SK-MEL-5 (cell line): ENCODE results near the gene PPP1CA. TPM values are rescaled to one million over a fixed set of nuclear protein-coding genes. Genes with fewer than 3 reads are reported as not detected.

Experiments
- DNase-seq: peaks from one replicate; pipeline ENCODE4 v3.0.0-alpha.2; 2016; ENCODE audit warnings: low read depth, low spot score
- in situ Hi-C: cut with HindIII; loops from 2 replicates; pipeline ENCODE4 v1.10.0; 2016; ENCODE audit warnings: low sequenced_read_pairs, high pct_unique_total_duplicates, low pct_unique_long_range_greater_than_20kb
- total RNA-seq: library from RNA; depleted of rRNA; stranded (reverse); fragments of >200 nt; shearing (Covaris generic); gene quantifications from 2 replicates; pipeline ENCODE4 v1.2.3, GENCODE V29; 2014

Gene PPP1CA
- total RNA-seq, 1 experiment from 2014 or later: 173 TPM

- no peak for DNase-seq
- in situ Hi-C loops: no loop called here
Observed at GRCh38 chr11:67396587-67397389, 4.9 kb downstream of the PPP1CA start.

- no peak for DNase-seq
Observed at GRCh38 chr11:67396259-67396581, 5.4 kb downstream of the PPP1CA start.

GRCh38 chr11:67395555-67396258 lies 6.0 kb downstream of the PPP1CA start:
- DNase-seq: no peak
- in situ Hi-C loops: no loop called here

More at GRCh38 chr11:67396259-67396581, 5.4 kb downstream of the PPP1CA start:
- in situ Hi-C loops: no loop called here

- in situ Hi-C loops: no loop called here
- no peak for DNase-seq
Observed at GRCh38 chr11:67393990-67394389, 7.7 kb downstream of the PPP1CA start.

GRCh38 chr11:67393437-67393836 lies 8.2 kb downstream of the PPP1CA start:
- in situ Hi-C loops: no loop called here
- DNase-seq: no peak

- in situ Hi-C loops: no loop called here
- no peak for DNase-seq
Observed at GRCh38 chr11:67392183-67392715, 9.4 kb downstream of the PPP1CA start.

GRCh38 chr11:67391304-67392182 lies 10.1 kb downstream of the PPP1CA start, which contains the start of gene RAD9A:
Gene RAD9A (plus strand): TSS chr11:67391986. CDS start chr11:67392045, 59 bp downstream.
- DNase-seq: peak; percentile 85
- in situ Hi-C loops: no loop called here

- DNase-seq: no peak
- in situ Hi-C loops: no loop called here
Observed at GRCh38 chr11:67390947-67391303, 10.7 kb downstream of the PPP1CA start.

GRCh38 chr11:67389477-67389876 lies 12.2 kb downstream of the PPP1CA start:
- peak; percentile 48 for DNase-seq
- in situ Hi-C loops: no loop called here

GRCh38 chr11:67387518-67387917 lies 14.1 kb downstream of the PPP1CA start:
- DNase-seq: no peak
- in situ Hi-C loops: no loop called here

- in situ Hi-C loops: no loop called here
- no peak for DNase-seq
Observed at GRCh38 chr11:67387069-67387468, 14.6 kb downstream of the PPP1CA start.

GRCh38 chr11:67384851-67385366 lies 16.7 kb downstream of the PPP1CA start:
- in situ Hi-C loops: no loop called here
- no peak for DNase-seq

GRCh38 chr11:67382276-67383136 lies 19.2 kb downstream of the PPP1CA start:
- in situ Hi-C loops: no loop called here
- DNase-seq: peak; percentile 75

GRCh38 chr11:67381244-67381972 lies 20.2 kb downstream of the PPP1CA start:
- in situ Hi-C loops: no loop called here
- DNase-seq: no peak

GRCh38 chr11:67379061-67380058 lies 22.3 kb downstream of the PPP1CA start:
- in situ Hi-C loops: no loop called here
- DNase-seq: no peak
